GM18870 (cell line): ENCODE measurements around the gene NUP50.

Source experiments
- ATAC-seq: cut with Tn5 transposase; IDR thresholded peaks from one replicate; pipeline ENCODE4 v1.9.1; 2021; ENCODE audit warnings: moderate library complexity; ENCODE audit not compliant: unreplicated experiment

The NUP50 gene

DNA sequence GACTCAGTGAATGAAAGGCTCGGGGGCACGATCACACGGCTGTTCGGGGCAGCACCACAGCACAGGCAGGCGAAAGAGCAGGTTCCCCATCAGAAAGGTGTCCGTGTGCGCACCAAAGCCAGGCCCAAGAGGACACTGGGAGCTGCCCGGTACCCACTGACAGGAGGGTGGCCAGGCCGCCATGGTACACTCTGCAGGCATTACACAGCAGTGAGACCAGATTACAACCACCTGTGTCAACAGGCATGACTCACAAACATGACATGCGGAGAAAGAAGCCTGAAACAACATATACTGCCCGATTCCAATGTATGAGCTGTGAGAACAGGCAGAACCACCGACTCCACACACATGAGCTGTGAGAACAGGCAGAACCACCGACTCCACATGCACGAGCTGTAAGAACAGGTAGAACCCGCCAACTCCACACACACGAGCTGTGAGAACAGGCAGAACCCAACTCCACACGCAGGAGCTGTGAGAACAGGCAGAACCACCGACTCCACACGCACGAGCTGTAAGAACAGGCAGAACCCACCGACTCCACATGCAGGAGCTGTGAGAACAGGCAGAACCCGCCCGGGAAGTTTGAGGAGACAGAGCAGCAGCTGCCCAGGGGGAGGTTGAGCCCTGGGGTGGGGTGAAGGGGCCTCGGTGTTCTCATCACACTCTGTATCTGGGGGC, 44.4 kb downstream of the NUP50 start:
- no peak for ATAC-seq

GRCh38 chr22:45208696-45208992, 44.9 kb downstream of the NUP50 start:
- no peak for ATAC-seq

GRCh38 chr22:45208993-45209838, 45.5 kb downstream of the NUP50 start:
- ATAC-seq = no peak

DNA sequence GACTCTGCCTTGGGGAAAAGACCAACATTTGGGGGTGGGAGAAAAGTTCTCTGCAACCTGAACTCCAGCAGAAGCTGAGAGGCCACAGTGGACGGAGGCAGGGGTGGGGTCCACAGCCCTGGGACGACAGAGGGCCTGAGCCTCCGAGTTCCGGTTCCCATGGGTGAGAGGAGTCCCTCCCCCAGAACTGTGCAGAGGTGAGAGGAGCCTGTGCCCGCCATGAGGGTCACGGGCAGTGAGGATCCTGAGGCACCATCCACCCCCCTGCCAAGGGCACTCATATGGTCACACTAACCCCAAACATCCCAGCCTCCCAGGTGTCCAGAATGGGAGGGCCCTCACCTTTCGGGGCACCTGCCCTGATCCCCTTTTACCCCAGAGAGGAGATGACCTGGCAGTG, 46.4 kb downstream of the NUP50 start:
- no peak for ATAC-seq

- no peak for ATAC-seq
Observed at GRCh38 chr22:45210577-45210976, 46.9 kb downstream of the NUP50 start.

DNA sequence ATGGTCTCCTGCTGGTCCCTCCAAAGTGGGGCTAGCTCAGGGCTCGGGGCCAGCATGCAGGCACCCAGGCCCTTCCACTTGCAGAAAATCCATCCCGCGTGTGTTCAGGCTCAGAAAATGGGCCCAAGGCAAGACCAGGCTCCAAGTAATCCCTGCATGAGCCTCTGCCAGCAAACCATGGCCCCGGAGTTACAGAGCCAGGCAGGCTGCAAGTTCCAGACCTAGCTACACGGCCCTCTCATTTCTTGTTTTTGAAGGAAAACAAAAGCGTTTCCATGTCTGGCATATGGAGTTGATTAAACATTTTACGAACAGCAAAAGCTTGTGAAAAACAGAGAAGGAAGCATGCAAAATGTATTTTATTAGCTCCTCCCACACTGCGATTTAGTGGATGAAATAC, 47.3 kb downstream of the NUP50 start:
- no peak for ATAC-seq

DNA sequence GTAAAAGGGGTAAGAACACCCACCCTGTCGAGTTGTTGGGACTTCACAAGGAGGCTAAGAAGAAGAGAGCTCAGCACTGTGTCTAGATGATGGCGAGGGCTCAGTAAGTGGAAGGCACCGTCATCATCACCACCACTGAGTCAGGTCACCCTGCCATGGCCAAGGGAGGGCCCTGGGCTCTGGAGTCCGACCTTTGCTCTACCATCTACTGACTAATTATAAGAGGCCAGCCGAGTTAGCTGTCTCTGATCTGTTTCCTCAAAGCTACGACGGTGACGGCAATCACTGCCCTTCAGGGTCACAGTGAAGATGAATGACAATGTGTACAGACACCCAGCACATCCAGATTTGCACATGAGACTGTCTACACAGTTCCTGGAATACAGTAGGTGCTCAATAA, 47.7 kb downstream of the NUP50 start:
- no peak for ATAC-seq

- ATAC-seq = no peak
Observed at GRCh38 chr22:45211848-45212247, 48.1 kb downstream of the NUP50 start.

DNA sequence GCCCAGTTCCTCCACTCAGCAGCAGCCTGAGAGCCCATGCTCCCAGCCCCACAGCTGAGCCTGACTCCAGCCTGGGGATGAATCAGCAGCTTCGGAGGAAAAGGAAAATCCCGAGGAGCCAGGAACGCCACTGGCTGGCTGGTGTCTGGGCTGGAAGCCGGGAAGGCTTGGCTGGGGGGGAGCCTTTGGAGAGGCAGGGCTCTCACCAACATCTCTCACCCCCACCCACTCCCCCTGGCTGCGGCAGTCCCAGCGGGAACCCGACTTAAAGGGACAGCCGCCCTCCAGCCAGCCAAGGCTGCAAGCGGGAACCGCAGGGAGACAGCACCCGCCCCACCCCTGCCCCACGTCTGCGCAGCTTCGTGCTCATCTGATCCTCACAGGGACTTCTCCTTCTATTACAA, 48.6 kb downstream of the NUP50 start:
- no peak for ATAC-seq

DNA sequence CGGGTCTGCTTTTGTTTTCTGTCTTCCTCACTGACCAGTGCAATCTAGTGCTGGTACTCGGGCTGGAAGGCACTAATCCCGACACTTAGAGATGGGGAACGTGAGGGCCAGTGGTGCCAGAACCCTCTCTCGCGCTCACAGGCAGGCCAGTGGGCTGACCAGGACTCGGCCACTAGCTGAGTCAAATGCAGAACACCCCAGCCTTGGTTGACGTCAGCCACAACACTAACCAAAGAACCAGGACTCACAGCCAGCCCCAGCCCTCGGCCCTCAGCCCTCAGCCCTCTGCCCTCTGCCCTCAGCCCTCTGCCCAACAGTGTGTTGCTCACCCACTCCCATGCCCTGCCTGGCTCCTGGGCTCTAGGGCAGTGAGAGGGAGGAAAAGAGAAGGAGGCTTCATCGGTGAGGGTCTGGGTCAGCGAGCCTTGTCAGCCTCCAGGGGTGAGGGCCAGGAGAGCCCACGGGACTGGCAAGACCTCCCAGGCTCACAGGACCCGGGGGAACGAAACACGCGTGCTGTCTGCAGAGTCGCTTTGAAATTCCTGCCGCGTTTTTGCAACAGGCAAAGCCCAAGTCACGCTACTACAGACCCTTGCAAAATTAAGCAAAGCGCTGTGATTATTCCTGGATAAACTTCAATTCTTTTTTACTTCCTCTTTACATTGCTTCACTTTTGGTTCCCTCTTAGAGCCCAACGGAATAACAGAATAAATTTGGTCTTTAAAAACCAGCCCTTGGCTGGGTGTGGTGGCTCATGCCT, 49.4 kb downstream of the NUP50 start:
- no peak for ATAC-seq

DNA sequence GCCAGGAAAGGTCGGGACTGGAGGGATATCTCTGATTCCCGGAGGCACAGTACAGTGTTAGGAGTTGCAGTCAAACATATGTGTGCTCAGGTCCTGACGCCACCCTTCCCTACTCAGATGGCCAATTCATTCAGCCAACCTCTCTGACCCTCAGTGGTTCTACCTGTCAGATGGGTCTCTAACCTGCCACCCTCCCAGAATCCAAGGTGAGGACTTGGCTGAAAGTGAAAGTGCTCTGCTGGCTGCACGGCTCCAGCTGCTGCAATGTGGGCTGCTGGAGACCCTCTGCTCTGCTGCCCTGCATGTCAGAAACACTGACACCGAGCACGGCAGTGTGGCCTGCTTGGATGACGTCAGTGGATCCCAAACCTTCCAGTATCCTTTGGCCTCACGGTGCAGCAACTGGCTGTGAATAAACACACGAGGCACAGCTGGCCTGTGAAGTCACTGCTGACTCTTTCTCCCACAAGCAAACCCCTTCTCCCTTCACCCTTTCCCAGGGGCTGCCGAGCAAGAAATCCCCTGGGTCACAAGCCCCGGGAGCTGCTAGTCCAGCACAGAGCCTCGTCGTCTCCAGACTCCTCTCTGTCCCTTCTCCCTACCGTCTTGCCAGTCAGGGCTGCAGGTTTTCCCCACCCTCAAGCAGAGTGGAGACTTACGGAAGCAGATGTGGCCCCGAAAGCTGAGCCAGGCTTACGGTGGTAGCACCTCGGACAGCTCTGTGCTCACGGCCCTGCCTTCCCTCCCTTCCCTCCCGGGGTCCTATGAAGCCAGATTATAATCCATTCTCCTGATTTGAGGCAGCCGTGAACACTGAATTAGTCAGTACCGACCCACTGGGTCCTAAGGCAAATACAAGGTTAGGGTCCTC, 52.6 kb downstream of the NUP50 start:
- no peak for ATAC-seq

GRCh38 chr22:45217345-45217744, 53.6 kb downstream of the NUP50 start:
- ATAC-seq = no peak

- ATAC-seq = no peak
Observed at GRCh38 chr22:45217806-45218205, 54.1 kb downstream of the NUP50 start.

- ATAC-seq = no peak
Observed at GRCh38 chr22:45218976-45219375, 55.3 kb downstream of the NUP50 start.

DNA sequence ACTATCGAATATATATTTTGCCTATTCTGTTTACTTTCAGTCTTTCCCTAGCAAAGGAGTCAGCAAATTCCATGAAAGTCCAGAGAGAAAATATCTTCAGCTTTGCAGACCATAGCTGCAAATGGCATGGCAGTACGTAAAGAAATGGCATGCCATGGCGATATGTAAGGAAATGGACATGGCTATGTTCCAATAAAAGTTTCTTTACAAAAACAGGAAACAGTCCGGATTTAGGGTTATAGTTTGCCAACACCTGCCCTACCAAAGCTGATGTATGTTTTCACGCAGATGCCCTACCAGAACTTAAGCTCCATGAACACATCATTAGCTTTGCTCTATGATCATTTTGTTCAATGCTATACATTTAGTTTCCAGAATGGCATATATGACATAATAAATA, 57.5 kb downstream of the NUP50 start:
- ATAC-seq = no peak

GRCh38 chr22:45223304-45224117, 59.8 kb downstream of the NUP50 start:
- ATAC-seq = no peak

GRCh38 chr22:45224331-45224730, 60.6 kb downstream of the NUP50 start:
- no peak for ATAC-seq

DNA sequence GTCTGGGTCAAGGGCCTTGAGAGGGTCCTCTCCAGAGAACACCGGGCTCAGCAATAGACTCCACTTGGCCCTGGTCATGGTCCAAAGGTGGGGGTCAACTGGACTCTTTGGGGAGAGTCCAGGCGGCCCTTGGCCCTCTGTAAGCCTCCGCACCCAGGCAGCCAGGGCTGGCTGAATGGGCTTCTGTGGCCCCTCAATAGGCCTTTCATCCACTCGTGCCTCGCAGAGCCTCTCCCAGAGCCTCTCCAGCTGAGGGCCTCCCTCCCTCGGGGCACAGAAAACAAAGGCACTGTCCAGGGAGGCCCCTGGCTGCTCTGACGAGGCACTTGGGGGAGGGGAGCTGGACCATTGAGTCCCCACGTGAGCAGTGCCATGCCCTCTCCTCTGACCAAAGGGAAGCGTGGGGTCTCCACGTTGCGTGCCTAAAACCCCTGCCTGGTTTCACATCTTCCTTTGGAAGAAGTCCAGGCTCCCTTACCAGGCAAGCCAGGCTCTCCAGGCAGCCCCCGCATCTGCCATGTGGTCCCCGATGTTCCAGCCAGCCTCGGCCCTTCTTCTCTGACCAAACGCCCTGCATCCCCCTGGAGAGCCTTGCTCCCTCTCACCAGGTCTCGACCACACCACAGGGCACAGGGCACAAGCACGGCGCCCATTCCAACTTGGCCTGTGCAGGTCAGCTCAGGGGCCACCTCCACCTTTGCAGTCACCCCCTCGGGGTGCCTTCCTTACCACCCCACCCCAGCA, 61.4 kb downstream of the NUP50 start:
- ATAC-seq = no peak

DNA sequence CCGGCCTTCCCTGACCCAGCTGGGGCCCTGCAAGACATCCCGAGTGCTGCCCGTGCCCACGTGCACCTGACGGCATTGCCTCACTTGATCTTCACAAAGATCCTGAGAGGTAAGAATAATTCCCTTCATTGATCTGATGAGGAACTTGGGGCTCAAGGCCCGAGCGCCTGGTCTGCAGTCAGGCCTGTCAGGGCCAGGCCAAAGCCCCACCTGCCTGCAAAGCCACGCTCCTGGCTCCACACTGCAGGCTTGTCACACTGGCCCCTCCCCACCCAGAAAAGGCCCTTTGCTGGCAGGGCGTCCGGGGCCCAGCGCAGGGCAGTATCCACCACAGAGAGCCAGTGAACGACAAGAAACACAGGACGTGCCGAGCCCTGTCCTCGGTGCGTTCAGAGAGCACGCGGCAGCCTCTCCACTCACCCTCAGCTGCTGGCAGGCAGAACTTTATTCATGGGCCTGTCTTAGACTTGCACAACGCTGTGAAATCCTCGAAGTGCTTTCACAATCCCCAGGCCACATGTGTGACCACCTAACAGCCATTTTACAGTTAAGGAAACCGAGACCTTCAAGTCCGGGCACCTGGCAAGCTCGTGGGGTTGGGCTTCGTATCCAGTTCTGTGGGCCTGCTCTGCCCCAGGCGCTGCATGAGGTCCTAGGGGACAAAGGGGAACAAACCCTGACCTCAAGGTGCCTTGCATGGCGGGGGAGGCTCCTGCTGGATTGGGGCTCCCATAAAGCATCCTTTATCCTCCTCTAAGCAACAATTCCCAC, 62.2 kb downstream of the NUP50 start:
- ATAC-seq = no peak
